Activated CD4-positive, alpha-beta T cell treated with anti-CD3 and anti-CD28 coated beads for 4 hours (primary cell): ENCODE data around the gene GLRX.

Experiments
- DNase-seq, 2 donors: peaks; one replicate each; pipeline ENCODE4 v3.0.0-alpha.2; 2020

GLRX gene, protein sequence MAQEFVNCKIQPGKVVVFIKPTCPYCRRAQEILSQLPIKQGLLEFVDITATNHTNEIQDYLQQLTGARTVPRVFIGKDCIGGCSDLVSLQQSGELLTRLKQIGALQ

DNA sequence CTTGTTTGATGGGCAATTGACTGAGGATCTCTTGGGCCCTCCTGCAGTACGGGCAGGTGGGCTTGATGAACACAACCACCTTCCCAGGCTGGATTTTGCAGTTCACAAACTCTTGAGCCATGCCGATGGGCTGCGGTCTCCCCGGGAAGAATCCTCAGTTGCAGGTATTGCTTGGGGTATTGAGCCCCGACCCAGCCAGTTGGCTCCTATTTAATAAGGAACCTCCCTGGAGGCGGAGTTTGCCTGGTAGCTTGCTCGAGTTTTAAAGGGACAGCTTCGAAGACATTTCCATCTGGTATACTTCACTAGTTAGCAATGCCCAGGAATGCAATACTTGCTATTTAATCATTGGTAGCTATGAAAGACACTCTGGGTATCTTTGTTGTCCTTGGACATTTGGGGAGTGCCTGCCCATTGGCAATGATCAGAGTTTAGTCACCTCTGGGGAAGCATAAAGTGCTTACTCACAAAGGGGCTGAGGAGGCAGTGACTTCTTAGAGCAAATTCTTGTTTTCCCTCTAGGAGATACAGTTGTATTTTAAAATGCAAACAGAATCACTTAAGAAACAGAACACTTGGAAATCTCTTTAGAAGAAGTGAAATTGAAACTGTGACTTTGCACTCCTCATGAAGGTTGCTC lies at the start of gene GLRX:
Gene GLRX (minus strand): TSS at position 185 of the 640 bp plus-strand sequence. CDS start 64 bp downstream, at position 121.
- peak; percentile 37 to 41 for DNase-seq

DNA sequence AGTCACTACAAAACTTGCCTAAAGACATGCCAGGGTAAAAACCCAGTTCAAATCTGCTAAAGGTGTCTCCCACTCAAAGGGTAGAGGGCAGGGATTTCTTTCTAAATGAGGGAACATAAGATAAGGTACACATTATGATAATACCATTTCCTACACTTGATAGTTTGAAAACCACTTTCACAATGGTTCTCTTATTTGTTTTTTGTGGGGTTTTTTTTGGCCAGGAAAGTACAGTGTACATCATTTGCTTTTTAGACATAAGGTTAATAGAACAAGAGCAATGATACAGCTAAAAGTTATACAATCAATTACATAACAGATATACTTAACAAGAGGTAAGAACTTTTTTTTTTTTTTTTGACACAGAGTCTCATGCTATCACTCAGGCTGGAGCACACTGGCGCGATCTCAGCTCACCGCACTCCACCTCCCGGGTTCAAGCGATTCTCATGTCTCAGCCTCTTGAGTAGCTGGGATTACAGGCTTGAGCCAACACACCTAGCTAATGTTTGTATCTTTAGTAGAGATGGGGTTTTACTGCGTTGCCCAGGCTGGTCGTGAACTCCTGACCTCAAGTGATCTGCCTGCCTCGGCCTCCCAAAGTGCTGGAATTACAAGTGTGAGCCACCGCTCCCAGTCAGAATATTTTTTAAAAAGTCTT lies 48.8 kb upstream of the GLRX start:
- DNase-seq, result no peak

DNA sequence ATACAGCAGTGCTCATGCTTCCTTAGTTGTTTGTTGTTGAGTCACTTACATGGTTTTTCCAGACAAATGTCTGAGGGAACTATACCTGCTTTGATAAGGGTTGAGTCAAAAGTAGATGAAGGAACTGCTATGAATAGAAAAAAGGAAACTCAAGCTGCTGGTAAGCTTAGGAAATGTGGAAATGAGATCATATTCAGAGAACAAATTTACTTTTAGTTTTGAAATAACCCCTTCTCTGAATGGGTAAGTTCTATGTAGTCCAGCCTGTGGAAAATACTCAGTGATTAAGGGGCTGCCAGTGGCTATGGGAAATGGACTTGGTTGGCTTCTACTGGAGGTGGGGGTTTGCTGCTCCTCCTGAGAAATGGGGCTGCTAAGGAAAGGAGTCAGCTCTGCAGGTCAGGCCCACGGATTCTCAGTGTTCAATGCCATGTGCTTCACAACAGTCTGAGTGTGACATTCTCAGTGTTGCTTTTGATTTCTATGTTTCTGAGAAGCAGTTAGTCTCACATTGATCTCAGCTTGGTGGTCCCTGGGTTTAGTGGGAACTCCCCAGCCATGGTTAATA lies 47.7 kb upstream of the GLRX start:
- DNase-seq, result peak; percentile 39 to 40

DNA sequence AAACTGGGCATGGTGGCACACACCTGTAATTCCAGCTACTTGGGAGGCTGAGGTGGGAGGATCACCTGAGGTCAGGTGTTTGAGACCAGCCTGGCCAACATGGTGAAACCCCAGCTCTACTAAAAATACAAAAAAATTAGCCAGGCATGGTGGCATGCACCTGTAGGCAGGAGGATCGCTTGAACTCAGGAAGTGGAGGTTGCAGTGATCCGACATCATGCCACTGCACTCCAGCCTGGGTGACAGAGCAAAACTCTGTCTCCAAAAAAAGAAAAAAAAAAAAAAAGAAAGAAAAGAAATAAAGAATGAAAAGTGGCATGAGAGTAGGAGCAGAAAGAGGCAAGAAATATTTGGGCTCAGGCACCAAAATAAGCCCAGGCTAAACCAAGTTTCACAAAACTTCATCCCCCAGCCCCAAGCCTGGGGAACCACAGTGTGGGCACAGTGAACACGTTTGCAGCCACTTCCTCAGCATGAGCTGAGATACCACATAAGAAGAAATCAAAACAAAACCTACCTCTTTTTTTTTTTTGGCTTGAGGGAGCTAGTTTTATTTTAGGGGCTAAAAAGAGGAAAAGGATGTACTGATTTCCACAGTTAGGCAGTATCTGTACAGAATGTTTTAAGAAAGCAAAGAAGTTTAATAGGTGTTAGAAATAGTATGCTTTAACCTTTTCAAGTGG lies 46.8 kb upstream of the GLRX start:
- DNase-seq, result peak; percentile 37 to 42

DNA sequence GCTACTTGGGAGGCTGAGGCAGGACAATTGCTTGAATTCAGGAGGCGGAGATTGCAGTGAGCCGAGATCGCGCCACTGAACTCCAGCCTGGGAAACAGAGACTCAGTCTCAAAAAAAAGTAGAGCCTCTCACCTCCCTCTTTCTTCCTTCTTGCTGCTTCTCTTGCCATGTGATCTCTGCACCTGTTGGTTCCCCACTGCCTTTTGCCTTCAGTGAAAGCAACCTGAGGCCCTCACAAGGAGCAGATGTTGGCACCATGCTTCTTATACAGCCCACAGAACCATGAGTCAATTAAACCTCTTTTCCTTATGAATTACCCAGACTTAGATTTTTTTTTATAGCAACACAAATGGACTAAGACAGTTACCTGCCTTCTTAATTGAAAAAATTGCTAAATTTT lies 45.6 kb upstream of the GLRX start:
- no peak for DNase-seq

DNA sequence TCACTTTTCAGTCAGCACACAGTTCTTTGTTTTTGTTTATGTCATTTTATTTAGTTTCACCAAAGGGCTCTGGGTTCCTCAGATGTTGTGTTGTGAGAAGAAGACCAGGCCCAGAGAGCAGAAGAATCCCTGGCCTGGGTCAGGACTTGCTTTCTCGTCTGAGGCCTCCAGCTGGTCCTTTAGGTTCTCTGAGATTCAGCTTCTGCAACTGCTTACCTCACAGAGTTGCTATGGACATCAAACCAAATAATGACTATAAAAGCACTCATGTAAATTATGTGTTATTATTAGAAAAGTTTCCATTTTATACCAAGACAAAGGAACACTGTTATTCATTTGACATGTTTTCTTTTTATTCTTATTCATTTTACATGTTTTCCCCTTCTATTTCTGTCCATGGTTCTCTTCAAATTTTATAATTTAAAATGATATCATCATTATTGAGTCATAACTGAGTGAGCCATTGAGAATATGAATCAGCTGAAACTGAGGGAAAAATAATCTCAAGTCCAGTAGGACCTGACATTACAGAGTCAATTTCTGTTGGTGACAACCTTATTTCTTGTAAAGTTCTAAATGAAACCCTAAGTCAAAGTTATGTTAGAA lies 44.0 kb upstream of the GLRX start:
- no peak for DNase-seq

DNA sequence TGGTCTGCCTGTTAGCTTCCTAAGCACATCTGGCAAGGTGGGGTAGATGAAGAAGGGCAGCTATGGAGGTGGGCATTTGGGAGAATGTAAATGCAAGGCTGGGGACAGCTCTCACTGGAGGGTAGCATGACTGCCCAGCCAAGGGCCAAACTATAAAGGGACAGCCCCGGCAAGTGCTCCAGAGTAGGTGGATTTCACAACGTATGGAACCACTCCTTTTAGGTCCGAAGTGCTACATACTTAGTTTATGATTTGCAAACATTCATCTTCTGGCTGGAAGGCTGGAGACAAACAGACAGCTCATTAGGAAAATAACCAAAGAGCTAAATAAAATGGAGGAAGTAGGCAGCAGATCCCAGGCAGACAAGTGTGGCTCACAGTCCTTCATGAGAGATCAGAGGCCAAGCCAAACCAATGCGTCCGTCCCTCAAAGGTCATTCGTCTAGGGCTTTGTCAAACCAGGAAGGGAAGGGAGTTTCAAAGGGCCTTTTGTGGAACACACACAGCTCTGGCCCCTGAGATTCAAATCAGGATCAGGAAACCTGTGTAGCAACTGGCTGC lies 42.5 kb upstream of the GLRX start:
- DNase-seq, result no peak

DNA sequence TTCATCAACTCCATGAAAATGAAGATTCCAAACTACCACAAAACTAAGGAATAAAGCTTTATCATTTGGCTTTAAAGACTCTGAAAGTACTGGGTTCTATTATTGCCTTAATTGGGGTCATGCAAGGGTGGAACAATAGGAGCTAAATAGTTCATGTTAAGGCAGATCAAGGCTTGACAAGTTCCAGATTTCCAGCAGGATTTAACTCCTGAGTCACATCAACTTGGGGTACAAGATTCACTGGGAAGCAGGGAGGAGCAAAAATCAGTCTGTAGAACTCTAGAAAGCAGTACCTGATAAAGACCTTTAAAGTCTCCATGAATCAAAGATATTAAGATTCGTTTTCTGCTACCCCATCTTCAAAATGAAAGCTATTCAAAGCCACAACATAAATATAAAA lies 41.9 kb upstream of the GLRX start:
- DNase-seq, result no peak

DNA sequence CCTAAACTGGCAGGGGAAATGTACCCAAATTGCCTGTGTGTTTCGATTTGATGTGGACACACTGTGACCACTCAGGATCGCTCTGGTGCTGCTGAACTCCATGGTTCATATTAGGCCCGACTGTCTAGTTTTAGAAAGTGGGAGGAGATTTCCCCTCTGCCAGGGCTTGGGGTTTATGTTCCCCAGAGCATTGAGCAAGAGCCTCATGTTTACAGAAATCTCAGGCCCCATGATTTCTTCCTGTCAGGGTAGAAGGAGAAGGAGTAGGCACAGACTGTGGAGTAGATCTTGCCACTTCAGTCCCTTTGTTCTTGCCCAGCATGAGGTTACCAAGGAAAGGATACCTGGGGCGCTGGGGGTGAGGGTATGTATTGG lies 40.8 kb upstream of the GLRX start:
- no peak for DNase-seq

DNA sequence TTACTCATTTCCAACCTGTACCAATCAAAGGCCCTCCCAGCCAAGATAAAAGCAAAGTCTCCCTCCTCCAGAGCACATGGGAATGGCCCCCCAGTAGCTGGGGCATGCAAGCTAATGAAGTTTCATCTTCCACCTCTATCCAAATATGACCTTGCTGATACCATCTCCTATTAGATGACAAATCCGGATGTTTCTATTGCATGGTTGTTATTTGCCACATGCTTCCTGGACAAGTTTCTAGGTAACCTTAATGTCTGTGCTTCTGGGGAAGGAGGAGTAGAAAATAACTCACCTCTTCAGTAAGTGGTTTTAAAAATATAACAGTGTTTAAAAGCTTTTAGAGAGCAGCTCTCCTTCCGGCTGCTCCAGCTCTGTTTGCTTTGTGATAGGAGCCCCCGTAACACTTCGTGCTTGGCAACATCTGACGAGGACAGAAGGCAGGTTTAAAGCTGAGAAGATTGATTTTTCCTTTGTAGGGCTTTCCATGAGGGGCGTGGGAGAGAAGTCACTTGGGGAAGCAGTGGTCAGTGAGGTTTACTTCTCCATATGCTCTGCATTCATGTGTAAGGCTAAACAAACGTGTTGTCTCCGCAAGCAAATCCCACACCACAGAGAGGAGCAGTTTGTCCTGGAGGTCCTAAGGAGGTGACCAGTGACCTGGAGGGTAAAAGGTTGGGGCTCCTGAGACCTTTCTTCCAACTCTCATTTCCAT lies 40.3 kb upstream of the GLRX start:
- no peak for DNase-seq

DNA sequence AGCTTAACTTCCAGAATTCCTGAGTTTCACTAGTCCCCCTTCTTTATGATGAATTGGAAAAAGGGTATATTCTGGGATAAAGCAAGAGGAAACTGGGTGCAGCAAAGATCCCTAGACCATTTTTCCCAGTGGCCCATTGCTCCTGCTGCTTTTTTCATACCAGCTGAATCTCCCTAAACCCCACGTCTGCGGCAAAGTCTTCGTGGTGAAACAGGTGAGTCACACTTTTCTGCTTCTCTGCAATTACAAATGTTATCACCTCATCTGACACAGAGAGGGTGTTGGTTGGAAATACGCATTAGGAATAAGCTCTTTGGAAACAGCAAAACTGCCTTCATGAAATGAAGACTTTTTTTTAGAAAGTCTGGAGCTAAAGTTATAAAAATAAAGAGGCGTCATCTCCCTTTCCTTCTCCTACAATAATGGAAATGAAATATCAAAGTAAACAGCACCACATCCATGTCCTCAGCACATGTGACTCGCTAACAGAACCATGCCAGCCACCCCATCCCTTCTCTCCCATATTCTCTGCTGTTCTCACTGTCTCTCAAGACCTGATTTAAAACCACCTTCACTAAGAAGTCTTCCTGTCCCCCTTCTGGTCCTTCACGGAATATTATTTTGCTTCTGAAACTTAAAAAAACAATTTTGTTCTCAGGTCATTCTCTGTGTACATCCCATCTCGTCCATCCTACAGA lies 39.5 kb upstream of the GLRX start:
- DNase-seq, result peak; percentile 21 to 47

DNA sequence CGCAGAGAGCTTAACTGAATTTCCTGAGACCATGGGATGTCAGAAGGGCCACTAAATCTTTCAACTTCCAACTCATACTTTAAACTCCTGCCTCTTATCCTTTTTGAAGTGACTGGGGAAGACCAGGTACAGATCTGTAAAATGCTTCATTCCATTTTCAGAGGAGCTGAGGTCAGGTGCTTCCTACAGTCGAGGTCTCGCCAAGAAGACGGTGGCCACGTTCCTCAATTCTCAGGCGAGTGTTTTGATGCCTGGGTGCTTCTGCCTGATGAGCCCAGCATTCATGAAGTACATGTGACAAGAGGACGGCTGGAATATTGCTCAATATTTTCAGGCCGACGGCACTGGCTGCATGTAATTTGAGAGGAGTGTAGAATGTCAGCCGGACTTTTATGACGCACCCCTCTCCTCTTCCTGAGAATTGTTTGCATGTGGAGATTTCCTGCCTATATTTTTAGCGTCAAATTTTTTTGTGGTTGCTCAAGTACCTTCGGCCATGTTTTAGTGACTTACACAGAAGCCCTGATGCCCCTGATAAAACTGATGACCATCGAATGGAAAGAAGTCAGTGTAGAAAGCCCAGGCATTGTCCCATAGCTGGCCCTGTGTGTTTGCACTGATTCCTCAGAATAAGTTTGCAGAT lies 38.8 kb upstream of the GLRX start:
- DNase-seq, result no peak

DNA sequence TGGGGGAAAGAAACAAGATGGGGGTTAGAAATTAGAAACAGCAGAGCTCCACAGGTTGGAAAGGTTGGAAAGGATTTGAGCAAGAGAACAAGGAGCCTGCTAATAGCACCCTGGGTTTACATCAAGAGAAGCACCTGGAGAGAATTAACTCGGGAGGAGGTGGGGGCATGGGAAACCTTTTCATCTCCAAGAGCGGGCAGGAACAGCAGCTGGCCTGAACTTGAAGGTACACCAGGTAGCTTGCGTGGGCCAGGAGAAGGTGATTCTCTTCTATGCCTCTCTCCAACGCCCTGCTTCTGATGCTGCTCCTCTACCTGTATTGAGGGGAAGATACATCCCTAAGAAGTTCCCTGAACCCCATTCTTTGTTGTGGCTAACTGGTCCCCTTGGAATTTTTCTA lies 37.1 kb upstream of the GLRX start:
- DNase-seq, result no peak

DNA sequence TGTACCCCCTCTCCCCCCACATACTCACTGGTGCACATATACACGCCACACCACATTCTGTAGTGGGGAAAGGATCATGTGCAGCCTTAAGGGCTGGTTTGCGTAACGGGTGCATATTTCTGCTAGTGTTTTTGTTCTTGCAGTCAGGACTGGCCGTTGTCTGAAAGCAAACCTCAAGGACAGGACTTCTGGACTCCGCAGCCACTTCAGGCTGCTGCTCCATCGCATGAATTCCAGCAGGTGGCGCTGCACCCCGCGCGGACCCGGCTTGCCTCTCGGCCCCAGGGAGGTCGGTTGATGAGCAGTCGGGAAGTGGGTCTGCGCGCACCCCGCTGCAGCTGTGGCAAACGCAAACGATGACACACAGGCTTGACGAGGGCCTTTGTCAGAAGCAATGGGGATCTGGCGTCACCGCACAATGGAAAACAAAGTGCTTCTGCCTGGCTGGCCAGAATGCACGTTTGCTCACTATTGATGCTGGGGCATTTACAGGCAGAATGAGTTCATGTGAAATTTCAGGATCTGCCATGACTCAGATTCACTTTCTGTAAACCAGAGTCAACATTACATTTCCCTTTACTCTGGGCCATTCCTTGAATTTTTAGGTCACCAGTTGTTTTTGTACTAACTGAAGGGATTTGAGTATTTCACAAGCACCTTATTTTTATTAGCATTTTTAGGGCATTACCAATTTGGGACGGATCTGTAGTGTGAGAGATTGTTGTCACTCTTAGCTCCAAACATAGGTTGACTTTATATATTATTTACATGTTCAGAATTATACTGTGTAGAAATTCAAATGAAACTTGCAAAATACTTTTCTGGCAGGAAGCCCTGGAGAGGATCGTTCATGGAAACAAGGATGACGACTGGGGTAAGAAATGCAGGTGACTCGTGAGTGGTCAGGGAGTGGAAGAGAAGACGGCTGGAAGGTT lies 36.4 kb upstream of the GLRX start:
- DNase-seq, result peak; percentile 91 to 92

DNA sequence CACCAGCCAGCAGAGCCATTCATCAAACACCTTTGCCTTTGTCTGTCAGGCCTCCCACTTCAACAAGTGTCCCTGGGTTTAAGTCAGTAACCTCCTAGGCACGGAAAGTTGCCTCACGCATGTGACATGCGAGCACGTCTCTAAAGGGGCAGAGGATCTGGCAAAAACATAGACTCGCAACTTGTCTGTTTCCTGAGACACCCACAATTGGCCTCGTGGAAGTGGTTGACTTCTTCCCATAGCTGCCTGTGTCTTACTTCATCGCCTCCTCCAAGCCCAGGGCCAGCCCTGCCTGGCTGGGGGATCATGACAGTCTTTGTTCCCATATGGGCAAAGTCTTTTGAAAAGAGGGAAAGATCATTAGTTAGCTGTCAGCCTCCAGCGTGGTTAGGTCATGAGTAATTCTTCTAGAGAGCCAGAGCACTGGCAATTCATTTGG lies 35.5 kb upstream of the GLRX start:
- no peak for DNase-seq

DNA sequence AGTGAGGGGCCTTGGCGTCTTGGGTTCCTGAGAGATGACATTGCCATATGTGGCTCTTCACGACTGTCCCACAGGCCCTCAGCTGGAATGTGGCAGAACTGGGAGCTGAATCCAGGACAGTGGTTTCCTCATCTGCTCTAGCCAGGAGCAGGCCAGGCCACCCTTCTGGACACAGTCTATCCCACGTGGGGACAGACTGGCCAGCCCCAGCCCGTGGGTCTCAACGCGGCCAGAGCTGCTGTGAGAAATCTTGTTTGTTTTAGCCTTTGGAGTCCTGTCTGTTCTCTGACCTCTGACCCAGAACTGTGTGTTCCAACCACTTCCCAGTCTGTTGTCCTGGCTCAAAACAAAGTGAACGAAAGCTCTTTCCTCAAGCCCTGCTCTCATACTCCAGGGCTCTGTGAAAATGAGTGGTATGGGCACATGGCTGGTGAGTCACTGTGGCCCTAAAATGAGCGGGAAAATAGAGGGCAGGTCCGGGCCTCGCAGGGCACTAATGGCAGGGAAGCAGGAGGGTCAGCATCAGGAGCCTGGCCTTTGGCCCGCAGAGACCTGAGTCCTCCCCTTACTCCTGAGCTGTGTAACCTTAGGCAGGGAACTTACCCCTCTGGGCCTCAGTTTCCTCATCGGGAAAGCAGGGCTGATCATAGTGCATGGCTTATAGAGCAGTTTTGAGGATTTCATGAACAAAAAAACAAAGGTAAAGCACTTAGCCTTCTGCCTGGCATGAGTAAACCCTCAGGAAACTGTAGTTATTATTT lies 34.8 kb upstream of the GLRX start:
- no peak for DNase-seq

DNA sequence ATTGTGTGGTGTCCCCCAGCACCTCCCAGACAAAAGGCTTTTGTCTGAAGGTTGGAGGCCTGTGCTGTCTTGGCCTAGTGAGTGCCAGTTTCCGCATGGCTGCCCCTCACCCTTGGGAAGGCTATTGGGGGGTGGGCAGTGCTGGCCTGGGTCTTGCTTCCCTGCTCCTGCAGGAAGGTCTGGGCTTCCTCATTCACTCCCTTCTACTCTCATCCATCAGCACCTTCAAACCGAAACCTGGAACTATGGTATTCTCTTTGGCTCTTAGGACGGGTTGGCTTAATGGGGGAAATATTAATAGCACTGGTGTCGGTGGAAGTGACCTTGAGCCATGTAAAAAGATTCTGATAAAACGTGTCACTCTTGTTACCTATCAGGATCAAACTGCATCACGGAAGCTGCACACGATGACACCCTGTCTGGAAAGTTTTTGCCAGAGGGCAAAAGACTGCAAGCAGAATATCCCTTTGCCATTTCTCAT lies 34.0 kb upstream of the GLRX start:
- no peak for DNase-seq

DNA sequence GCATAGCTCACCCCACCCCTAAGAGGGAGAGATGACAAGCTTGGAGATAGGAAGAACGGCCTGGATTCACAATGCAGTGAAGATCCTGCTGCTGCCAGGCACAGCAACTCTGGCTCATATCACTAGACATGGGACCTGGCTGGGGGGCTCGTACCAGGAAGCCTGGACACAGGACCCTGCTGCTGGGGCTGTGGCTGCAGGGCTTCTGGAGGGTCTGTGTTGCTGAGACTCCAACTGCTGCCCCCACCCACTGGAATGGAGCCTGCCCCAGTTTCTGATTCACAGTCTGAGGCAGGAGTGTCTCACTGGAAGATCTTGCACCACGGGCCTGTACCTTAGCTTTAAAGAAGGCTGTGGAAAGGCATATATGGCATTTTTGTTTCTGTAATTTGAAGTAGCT lies 31.0 kb upstream of the GLRX start:
- DNase-seq, result no peak

DNA sequence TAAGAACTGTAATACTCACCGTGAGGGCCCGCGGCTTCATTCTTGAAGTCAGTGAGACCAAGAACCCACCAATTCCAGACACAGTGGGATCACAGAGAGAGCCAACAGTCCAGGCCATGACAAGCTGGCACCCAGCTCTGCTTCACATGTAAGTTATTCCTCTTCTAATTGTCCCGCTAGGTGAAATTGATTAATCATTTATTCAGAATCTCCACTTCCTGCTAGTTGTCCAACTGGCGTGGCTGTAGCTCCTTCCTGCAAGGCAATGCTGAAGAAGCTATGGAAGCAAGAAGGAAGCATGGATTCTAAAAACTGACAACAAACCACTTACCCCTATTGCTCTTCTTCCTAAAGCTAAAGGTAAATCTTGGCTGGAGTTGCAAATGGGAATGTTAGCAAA lies 30.0 kb upstream of the GLRX start:
- no peak for DNase-seq
